HG03378 (cell line): Measurements from ENCODE around the gene SPI1.
"Not testable (repeated sequence)": the region's sequence is repeated elsewhere in the genome, so short reads cannot be mapped to it uniquely, and the experiment has no call there.

Experiments
- ATAC-seq: cut with Tn5 transposase; IDR thresholded peaks from one replicate; pipeline ENCODE4 v1.9.1; 2021; ENCODE audit warnings: mild to moderate bottlenecking, moderate library complexity; ENCODE audit not compliant: unreplicated experiment

SPI1 gene

GRCh38 chr11:47342854-47343253, 35.5 kb downstream of the SPI1 start:
- no peak for ATAC-seq

GRCh38 chr11:47342036-47342803, 36.1 kb downstream of the SPI1 start:
- no peak for ATAC-seq

GRCh38 chr11:47340980-47341775, 37.2 kb downstream of the SPI1 start:
- ATAC-seq: no peak

- ATAC-seq: no peak
Measured at GRCh38 chr11:47340010-47340409, 38.3 kb downstream of the SPI1 start.

- ATAC-seq: no peak
Measured at GRCh38 chr11:47338396-47339241, 39.7 kb downstream of the SPI1 start.

- ATAC-seq: no peak
Measured at GRCh38 chr11:47337229-47337924, 41.0 kb downstream of the SPI1 start.

GRCh38 chr11:47336595-47336994, 41.8 kb downstream of the SPI1 start:
- ATAC-seq: no peak

- no peak for ATAC-seq
Measured at GRCh38 chr11:47335733-47336132, 42.6 kb downstream of the SPI1 start.

GRCh38 chr11:47334699-47335411, 43.5 kb downstream of the SPI1 start:
- not testable (repeated sequence) for ATAC-seq

- no peak for ATAC-seq
Measured at GRCh38 chr11:47333886-47334443, 44.4 kb downstream of the SPI1 start.

- no peak for ATAC-seq
Measured at GRCh38 chr11:47333526-47333845, 44.9 kb downstream of the SPI1 start.

GRCh38 chr11:47332791-47333525, 45.4 kb downstream of the SPI1 start:
- no peak for ATAC-seq

GRCh38 chr11:47332303-47332711, 46.0 kb downstream of the SPI1 start:
- ATAC-seq: no peak

- no peak for ATAC-seq
Measured at GRCh38 chr11:47331454-47332302, 46.7 kb downstream of the SPI1 start.

GRCh38 chr11:47329987-47330931, 48.1 kb downstream of the SPI1 start:
- ATAC-seq: no peak

- ATAC-seq: no peak
Measured at GRCh38 chr11:47329431-47329986, 48.8 kb downstream of the SPI1 start.
